ENCODE data around the gene IQUB.
"Not testable (repeated sequence)": the region's sequence is repeated elsewhere in the genome, so short reads cannot be mapped to it uniquely, and the experiment has no call there.

Gene IQUB

GRCh38 chr7:123492485-123492884, 41.9 kb downstream of the IQUB start:
- no peak for DNase-seq (ENCODE audit: low spot score)

- no peak for DNase-seq (ENCODE audit: low spot score)
These were observed 48.7 kb downstream of the IQUB start for GRCh38 chr7:123485721-123486120.

DNA sequence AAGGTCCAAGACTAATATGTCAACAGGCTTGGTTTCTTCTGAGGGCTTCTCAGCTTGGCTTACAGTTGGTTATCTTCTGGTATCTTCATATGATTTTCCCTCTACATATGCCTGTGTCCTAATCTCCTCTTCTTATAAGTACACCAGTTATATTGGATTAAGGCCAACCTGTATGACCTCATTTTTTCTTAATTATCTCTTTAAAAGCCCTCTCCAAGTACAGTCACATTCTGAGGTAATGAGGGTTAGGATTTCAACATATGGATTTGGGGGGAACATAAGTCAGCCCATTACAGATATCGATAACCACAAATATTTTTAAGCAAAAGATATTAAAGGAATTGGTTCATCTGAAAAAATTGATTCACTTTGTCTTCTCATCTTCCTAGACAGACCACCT, 49.2 kb downstream of the IQUB start:
- DNase-seq (ENCODE audit: low spot score), result no peak

- DNase-seq (ENCODE audit: low spot score), result no peak
These were observed 50.2 kb downstream of the IQUB start for GRCh38 chr7:123484199-123484598.

- DNase-seq (ENCODE audit: low spot score), result no peak
These were observed 54.3 kb downstream of the IQUB start for GRCh38 chr7:123480107-123480506.

- not testable (repeated sequence) for DNase-seq (ENCODE audit: low spot score)
These were observed 56.3 kb downstream of the IQUB start for GRCh38 chr7:123478056-123478455.

GRCh38 chr7:123472750-123473445, 61.5 kb downstream of the IQUB start:
- DNase-seq (ENCODE audit: low spot score), result no peak

- no peak for DNase-seq (ENCODE audit: low spot score)
These were observed 62.1 kb downstream of the IQUB start for GRCh38 chr7:123472327-123472726.

DNA sequence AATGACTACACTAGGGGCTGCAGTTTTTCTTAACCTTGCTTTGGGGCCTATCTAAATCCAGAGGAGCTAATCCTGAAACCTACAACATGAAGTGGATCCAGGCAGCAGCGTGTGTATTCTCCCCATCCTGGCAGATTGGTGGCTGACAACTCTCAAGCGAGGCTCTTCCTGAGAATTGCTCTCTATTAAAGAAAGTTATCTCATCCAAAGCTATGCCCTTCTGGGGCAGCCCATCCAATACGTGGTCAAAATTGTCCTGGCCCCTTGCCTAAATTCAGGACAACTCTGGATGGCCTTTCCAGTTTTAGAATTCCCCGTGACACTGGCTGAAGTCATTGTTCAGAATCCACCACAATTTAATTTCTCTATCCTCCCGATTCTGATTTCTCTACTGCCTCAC, 66.1 kb downstream of the IQUB start:
- no peak for DNase-seq (ENCODE audit: low spot score)

DNA sequence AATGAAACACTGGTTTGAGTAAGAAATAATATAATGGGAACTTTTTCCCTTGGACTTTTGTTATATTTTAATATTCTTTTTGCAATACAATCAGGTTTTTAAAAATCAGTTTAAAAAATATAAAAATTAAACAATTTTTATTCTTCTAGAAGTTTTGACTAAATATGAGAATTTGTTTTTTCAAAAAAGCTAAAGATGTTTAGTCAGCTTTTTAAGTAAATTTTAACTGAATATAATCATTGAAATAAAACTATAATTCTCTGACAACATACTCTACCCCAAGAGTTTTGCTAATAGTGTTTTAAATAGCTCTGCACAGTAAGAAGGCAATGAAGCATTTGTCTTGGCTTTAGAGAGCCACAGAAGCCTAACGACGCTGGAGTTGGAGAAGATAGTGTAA, 70.5 kb downstream of the IQUB start:
- no peak for DNase-seq (ENCODE audit: low spot score)

DNA sequence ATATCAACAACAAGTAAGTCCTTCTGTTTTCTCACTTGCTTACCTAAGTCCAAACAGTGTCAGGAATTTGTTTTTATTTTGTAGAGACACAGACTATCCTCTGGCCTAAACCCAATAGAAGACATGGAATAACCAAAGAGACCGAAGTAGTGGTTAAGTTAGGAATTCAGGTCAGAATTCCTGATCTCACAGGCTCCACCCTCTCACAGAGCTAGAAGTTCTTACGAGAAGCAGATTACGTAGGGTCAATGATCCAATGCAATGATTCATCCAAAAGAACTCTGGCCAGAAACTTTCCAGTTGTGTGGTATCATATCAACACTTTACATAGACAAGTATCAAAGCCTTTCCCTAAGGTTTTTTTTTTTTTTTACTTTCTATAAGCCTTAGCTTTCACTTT, 73.8 kb downstream of the IQUB start:
- DNase-seq (ENCODE audit: low spot score), result no peak

- DNase-seq (ENCODE audit: low spot score), result no peak
These were observed 78.4 kb downstream of the IQUB start for GRCh38 chr7:123455965-123456470.

DNA sequence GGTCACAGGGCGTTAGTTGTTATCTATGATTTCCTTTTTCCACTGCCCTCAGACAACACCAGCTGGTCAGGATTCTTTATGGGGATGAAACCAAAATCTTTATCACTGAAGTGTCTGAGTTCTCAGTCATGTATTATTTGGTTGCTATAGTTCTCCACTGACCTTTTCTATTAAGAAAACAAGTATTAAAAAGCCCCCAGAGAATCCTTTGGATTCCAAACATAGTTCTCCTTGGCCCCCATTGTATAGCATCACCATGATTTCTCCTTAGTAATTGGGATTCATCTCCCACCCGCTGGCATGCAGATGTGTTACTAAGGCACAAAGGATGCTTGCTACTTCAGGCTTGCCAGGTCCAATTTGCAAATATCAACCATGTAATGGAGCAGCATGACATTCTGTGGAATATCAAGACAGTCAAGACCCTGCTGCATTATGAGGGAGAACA, 94.3 kb downstream of the IQUB start:
- DNase-seq (ENCODE audit: low spot score), result no peak

GRCh38 chr7:123439191-123439590, 95.2 kb downstream of the IQUB start:
- DNase-seq (ENCODE audit: low spot score), result no peak

GRCh38 chr7:123437447-123437995, 96.9 kb downstream of the IQUB start:
- no peak for DNase-seq (ENCODE audit: low spot score)

DNA sequence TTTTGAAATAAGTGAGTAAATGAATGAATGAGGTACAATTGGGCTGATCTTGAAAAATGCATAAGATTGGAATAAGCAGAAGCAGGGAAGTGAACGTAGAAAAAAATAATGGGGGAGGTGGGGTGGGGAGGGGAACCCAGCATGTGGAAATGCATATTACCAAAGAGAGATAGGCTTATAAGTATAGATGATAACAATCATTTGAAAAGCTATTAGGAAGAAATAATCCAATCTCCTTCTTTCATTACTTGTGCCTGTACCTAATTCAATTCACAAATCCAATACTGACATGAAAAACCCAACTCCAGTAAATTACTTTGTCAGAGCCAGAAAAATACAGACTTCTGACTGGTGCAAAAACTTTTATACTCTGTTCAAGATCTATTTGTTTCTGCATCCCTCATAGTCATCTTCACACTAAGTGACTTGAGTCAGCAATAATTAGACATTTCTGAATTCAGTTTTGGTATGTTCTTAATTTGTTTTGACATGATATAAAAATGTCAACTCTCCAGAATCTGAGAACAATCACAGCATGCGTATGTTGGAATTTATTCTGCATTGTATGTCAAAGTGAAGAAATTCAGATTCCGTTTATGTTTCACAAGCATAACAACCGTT, 99.2 kb downstream of the IQUB start:
- DNase-seq (ENCODE audit: low spot score), result no peak

DNA sequence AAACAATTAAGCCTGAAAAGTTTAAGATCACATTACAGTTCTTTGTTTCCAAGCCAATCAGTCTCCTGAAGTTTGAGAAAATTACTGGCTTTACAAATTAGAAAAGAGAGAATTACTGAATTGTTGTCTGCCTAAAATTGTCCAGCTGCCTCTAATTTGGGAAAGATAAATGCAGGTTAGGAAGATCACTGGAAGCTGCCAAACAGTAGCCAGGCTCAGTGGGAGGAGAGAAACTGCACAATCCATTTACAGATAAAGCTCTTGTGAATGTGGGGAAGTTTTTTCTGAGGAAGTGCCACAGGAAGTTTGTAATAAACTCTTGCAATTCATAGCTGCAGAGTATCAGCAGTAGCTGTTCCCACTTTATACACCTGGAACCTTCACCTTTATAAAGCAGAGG, 100.7 kb downstream of the IQUB start:
- DNase-seq (ENCODE audit: low spot score), result no peak

DNA sequence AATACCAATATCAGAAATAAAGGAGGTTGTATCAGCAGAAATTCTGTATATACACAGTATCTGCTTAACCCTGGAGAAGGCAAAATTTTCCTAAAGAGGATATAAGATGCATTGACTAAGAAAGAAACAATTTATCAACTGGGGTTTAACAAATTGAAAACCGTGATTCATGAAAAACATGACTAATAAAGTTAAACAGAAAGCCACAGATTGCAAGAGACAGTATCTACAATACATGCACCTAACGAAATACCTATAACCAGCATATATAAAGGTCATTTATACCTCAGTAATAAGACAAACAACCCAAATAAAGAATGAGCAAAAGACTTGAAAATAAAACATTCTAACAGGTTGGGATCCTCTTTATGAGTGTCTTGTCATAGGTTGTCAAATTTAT, 101.8 kb downstream of the IQUB start:
- no peak for DNase-seq (ENCODE audit: low spot score)

GRCh38 chr7:123431075-123431614, 103.2 kb downstream of the IQUB start:
- no peak for DNase-seq (ENCODE audit: low spot score)

GRCh38 chr7:123425246-123425645, 109.1 kb downstream of the IQUB start:
- no peak for DNase-seq (ENCODE audit: low spot score)

- no peak for DNase-seq (ENCODE audit: low spot score)
These were observed 109.9 kb downstream of the IQUB start for GRCh38 chr7:123424463-123424862.

- DNase-seq (ENCODE audit: low spot score), result no peak
These were observed 110.8 kb downstream of the IQUB start for GRCh38 chr7:123423622-123424021.

DNA sequence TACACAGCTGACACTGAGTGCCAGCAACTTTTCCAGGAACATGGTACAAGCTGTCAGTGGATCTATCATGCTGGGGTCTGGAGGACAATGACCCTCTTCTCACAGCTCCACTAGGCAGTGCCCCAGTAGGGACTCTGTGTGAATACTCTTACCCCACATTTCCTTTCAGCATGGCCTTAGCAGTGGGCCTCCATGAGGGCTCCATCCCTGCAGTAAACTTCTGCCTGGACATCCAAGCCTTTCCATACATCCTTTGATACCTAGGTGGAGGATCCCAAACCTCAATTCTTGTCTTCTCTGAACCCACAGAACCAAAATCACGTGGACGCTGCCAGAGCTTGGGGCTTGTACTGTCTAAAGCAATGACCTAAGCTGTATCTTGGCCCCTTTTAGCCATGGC, 116.8 kb downstream of the IQUB start:
- no peak for DNase-seq (ENCODE audit: low spot score)

All from CD4-positive, alpha-beta T cell treated with Interleukin-6 at 100 ng/mL for 8 hours (primary cell).